Calu3 (cell line): ENCODE data around the gene BMPR1B. TPM values are rescaled to one million over a fixed set of nuclear protein-coding genes. Genes with fewer than 3 reads are reported as not detected.

ENCODE experiments used
- BruUV-seq: library from RNA; stranded (reverse); fragments of 400-500 nt; replicated peaks from 2 replicates; lab custom pipeline; 2021; lab: Mats Ljungman, UMichigan
- CTCF ChIA-PET: fragments of 300-600 bp; sonication (Branson Sonifier 250); formaldehyde crosslinking; loops from one replicate; lab custom pipeline; 2022; ENCODE audit warnings: antibody characterized with exemption; lab: Charles Lee
- DNase-seq: peaks from one replicate; pipeline ENCODE4 v3.0.0; 2022
- H3K27ac Mint-ChIP-seq: one replicate; pipeline ENCODE4 v1.8.0; 2022; ENCODE audit warnings: mixed read lengths; ENCODE audit not compliant: unreplicated experiment
- H3K27me3 Mint-ChIP-seq: one replicate; pipeline ENCODE4 v1.8.0; 2022; ENCODE audit warnings: mixed read lengths; ENCODE audit not compliant: unreplicated experiment
- H3K36me3 Mint-ChIP-seq: one replicate; pipeline ENCODE4 v1.8.0; 2022; ENCODE audit warnings: mild to moderate bottlenecking, moderate library complexity, mixed read lengths; ENCODE audit not compliant: insufficient read depth, unreplicated experiment
- H3K4me1 Mint-ChIP-seq: one replicate; pipeline ENCODE4 v1.8.0; 2022; ENCODE audit warnings: mild to moderate bottlenecking, low read depth, mixed read lengths; ENCODE audit not compliant: unreplicated experiment
- H3K4me3 Mint-ChIP-seq: one replicate; pipeline ENCODE4 v1.8.0; 2022; ENCODE audit warnings: mild to moderate bottlenecking, low read depth, moderate library complexity, mixed read lengths; ENCODE audit not compliant: unreplicated experiment
- H3K9me3 Mint-ChIP-seq: one replicate; pipeline ENCODE4 v1.8.0; 2022; ENCODE audit warnings: low read depth, mixed read lengths; ENCODE audit not compliant: unreplicated experiment
- intact Hi-C: fragments of 100-400 bp; cut with micrococcal nuclease; formaldehyde crosslinking; loops from one replicate; pipeline ENCODE4 v1.10.0; 2022; ENCODE audit not compliant: unreplicated experiment
- total RNA-seq: library from RNA; stranded (reverse); gene quantifications from 2 replicates; pipeline ENCODE4 v1.2.3, GENCODE V29; 2022
- TF ChIP-seq, protein P1 (sequence below): fragments of 200-600 bp; IDR thresholded peaks from one replicate; pipeline ENCODE4 v1.8.0; 2022; ENCODE audit warnings: antibody characterized with exemption; ENCODE audit not compliant: unreplicated experiment

The BMPR1B gene
- total RNA-seq, 1 experiment from 2014 or later, result 9.2 TPM

DNA sequence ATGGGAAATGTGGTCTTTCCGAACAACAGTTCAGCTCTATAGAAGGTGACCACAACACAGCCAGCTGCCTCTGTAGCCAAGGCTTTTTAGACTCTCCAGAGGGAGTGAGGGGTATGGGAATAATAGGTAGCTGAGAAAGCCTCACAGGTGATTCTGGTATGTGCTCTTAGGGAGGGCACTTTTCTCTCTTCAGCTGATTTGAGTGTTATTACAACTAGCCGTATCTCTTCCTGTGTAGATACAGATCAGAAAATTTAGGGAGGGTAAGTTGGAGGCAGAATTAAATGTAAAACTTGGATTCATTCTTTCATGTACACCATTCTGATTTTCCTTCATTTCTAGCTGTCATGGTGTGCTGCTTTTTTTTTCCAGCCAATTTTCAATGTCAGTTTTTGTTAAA lies 154.9 kb downstream of the BMPR1B start:
- intact Hi-C loops, result no loop called here
- CTCF ChIA-PET, result no interaction called here
- Mint-ChIP-seq H3K4me3 (no peak overlapping the region), H3K9me3 (peaks cover 3% of the 10 kb centered on the region), H3K36me3 (no peaks in the 10 kb centered on the region), H3K27me3 (no peaks in the 10 kb centered on the region), H3K4me1 (no peaks in the 10 kb centered on the region), H3K27ac (no peak overlapping the region)
- TF ChIP-seq, protein P1, sequence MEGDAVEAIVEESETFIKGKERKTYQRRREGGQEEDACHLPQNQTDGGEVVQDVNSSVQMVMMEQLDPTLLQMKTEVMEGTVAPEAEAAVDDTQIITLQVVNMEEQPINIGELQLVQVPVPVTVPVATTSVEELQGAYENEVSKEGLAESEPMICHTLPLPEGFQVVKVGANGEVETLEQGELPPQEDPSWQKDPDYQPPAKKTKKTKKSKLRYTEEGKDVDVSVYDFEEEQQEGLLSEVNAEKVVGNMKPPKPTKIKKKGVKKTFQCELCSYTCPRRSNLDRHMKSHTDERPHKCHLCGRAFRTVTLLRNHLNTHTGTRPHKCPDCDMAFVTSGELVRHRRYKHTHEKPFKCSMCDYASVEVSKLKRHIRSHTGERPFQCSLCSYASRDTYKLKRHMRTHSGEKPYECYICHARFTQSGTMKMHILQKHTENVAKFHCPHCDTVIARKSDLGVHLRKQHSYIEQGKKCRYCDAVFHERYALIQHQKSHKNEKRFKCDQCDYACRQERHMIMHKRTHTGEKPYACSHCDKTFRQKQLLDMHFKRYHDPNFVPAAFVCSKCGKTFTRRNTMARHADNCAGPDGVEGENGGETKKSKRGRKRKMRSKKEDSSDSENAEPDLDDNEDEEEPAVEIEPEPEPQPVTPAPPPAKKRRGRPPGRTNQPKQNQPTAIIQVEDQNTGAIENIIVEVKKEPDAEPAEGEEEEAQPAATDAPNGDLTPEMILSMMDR, result no peak
- no peak for DNase-seq
- BruUV-seq, result no TSS peak

DNA sequence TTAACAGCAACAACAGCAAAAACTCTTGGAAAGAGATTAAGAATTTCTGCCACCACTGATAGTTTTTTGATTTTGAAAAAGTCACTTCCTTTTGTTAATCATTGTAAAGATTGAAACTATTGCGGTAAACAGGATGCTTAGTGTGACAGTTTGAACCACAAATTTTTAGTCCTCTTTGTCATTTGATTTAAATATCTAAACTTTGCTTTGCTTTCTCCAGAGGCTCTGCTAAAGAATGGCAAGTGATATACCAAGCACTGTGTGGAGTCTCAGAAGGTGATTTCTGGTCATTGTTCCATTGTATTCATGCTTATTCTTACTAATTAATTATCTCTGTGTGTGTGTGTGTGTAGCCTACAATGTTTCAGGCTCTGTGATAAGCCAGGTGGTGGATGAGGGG lies 155.6 kb downstream of the BMPR1B start:
- TF ChIP-seq, protein P1, result no peak
- BruUV-seq, result no TSS peak
- H3K9me3 Mint-ChIP-seq, result peaks cover 3% of the 10 kb centered on the region
- DNase-seq, result no peak
- H3K27ac Mint-ChIP-seq, result no peak overlapping the region
- CTCF ChIA-PET, result interaction anchor here (0.8 kb wide), 1 partner anchor 41 kb away, joined by 4 read pairs; no protein-coding TSS in a partner anchor
- intact Hi-C loops, result no loop called here
- H3K36me3 Mint-ChIP-seq, result no peaks in the 10 kb centered on the region
- H3K4me1 Mint-ChIP-seq, result no peaks in the 10 kb centered on the region
- H3K4me3 Mint-ChIP-seq, result no peak overlapping the region
- H3K27me3 Mint-ChIP-seq, result no peaks in the 10 kb centered on the region

DNA sequence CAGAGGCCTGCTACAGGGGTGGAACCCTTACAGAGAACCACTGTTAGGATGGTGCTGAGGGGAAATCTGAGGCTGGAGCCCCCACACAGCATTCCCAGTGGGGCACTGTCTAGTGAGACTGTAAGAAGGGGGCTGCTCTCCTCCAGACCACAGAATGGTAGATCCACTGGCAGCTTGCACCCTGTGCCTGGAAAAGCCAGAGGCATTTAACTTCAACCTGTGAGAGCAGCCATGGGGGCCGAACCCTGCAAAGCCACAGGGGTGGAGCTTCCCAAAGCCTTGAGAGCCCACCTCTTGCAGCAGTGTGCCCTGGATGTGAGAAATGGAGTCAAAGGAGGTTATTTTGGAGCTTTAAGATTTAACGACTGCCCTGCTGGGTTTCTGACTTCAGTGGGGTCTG lies 159.4 kb downstream of the BMPR1B start:
- Mint-ChIP-seq H3K27ac (no peak overlapping the region), H3K4me1 (no peaks in the 10 kb centered on the region), H3K4me3 (no peak overlapping the region), H3K36me3 (no peaks in the 10 kb centered on the region), H3K27me3 (no peaks in the 10 kb centered on the region), H3K9me3 (peaks cover 3% of the 10 kb centered on the region)
- CTCF ChIA-PET, result no interaction called here
- intact Hi-C loops, result no loop called here
- no TSS peak for BruUV-seq
- TF ChIP-seq, protein P1, result no peak
- no peak for DNase-seq

DNA sequence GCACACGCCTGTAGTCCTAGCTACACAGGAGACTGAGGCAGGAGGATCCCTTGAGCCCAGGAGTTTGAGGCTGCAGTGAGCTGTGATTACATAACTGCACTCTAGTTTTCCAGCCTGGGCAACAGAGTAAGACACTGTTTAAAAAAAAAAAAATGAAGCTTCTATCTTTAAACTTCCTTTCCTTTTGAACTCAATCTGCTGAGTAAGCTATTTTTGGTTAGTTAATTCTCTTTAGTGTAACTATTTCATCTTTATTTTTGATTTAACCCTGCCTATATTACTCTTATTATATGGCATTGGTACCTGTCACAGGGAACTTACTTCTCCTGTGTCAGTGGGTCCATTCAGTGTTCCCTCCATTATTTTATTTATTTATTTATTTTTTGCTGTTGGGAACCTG lies 160.8 kb downstream of the BMPR1B start:
- intact Hi-C loops, result no loop called here
- H3K36me3 Mint-ChIP-seq, result no peaks in the 10 kb centered on the region
- peaks cover 3% of the 10 kb centered on the region for H3K9me3 Mint-ChIP-seq
- CTCF ChIA-PET, result no interaction called here
- H3K27me3 Mint-ChIP-seq, result no peaks in the 10 kb centered on the region
- H3K4me3 Mint-ChIP-seq, result no peak overlapping the region
- no peak for DNase-seq
- H3K4me1 Mint-ChIP-seq, result no peaks in the 10 kb centered on the region
- TF ChIP-seq, protein P1, result no peak
- BruUV-seq, result no TSS peak
- no peak overlapping the region for H3K27ac Mint-ChIP-seq
